ENCODE data around the gene CEMIP2.

CEMIP2 gene

DNA sequence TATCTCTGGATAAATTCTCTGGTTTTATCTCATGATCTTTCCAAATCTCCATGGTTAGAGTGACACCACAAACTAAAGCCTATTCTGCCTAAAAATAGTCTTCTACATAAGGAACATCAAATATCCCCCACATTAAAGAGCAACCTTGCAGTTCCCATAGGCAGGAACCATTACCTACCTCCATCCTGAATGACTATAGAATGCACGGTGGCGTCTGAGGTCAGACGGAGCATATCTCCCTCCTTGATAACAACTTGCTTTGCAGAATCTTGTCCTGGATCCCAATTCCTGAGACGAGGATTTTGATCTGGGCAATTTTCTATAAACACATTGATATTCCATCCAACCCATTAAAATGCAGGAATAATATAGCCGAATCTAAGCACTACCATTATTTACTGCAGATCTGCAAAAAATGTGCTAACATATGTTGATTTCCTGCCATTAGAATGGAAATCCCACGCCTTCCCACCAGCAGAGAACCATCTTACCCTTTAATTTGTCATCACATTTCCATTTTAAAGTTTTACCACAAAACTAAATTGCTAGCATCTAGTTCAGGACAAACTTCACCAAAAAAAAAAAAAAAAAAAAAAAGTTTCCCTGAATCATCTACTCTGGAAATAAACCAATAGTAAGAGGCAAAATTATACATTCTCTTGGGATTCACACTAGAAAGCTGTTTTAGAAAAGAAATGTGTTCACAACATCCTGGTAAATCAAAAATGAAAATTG, 22.1 kb downstream of the CEMIP2 start:
- DNase-seq (ENCODE audit: low read depth), result no peak

DNA sequence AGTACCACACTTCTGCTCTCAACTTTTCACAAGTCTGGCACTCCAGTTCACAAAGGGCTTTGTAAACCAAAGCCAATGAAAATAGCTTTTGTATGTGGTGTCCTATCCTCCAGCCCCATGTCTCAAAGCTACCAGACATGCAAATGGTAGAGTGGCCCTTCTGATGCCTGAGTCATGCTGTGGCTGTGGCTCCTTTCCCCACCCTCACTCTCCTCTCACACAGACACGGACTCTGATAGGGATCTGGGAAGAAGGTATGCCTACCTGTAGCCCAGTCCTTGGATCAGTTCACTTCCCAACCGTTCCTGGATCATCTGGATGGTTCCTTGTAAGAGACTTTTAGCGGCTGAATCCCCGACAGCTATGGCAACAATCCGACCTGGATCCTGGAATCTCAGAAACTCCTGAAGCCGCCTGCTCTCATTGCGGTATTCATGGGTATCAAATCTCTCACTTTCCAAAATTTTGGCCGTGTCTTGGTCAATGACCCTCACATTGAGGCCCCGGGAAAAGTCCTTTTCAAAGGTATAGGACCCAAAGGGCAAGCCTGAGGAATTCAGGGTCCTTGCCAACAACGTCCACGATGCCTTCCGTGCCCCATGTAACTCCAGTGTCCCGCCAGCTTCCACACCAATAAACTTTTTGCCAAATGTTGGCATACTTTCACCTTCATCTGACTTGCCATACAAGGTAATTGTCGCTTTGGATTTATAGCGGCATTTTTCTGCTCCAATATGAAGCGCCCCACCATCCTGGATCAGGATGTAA, 23.4 kb downstream of the CEMIP2 start:
- DNase-seq (ENCODE audit: low read depth), result no peak

DNA sequence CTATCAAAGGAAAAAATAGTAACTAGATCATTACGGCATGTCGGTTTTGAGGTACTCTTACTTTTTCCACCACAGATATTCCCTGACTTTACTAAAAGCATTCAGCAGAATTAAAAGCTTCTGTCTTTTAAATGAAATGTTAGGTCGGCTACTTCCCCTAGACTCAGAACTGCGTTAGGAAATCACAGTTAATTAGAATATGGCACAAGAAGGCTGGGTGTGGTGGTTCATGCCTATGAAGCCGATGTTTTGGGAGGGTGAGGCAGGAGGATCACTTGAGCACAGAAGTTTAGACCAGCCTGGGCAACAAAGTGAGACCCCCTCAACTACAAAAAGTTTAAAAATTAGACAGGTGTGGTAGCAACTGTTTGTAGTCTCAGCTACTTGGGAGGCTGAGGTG, 24.4 kb downstream of the CEMIP2 start:
- no peak for DNase-seq (ENCODE audit: low read depth)

DNA sequence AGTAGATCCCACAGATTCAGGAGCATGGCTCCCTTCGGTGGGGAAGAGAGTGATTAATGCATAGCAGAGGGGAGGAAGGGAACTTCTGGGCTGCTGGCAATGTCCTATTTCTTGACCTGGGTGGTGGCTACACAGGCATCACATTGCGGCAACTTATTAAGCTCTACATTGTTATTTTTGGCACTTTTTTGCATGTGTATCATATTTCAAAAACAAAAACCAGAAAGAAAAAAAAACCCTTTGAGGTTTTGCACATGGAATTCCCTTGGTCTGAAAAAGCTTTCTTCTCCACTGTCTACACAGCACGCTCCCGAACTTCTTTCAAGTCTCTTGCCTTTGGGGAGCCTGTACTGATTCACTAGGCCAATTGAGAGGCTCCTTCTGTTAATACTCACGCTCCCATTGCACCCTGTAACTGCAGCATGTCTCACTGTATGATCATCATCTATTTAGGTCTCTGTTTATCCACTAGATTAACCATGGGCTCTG, 25.1 kb downstream of the CEMIP2 start:
- no peak for DNase-seq (ENCODE audit: low read depth)

DNA sequence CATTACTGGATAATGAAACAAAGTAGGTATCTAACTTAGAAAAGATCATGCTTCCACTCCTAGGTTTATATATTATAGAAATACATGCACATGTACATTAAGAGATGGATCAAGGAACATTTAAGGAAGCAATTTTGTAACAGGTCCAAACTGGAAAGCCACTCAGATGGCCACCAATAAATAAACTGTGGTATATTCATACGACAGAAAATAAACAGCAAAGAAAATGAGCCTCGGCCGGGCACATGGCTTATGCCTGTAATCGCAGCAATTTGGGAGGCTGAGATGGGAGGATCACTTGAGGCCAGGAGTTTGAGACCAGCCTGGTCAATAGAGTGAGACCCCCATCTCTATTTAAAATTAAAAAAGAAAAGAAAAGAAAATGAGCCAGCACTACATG, 25.6 kb downstream of the CEMIP2 start:
- no peak for DNase-seq (ENCODE audit: low read depth)

DNA sequence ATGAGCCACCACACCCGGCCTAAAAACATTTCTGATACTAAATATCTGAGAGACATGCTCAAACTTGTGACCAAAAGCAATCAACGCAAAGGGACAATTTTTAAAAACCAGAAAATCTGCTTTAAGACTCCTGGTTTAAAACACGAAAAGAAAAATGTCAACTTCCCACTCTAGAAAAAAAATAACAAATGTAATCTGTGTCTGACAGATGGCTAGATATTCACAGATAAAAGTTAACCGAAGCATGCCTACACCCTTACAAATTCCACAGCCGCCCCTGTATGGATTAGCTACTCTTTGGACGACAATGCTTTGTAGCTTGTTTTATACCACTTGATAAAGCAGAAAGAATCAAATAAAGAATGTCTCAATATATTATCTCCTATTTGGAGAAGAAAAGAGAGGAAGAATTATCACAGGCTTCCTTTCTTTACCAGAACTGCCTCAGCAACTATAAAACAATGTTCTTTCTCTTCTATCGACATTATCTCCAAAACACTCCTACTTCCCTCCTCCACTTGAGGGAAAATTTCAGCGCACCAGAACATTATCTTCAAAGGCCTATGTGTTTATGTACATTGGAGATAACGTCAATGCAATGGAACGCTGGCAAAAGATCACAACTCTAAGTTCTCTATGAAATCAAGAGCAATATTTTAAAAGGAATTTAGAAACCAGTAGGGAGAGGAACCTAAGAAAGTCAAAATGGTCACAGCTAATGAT, 26.2 kb downstream of the CEMIP2 start:
- no peak for DNase-seq (ENCODE audit: low read depth)

DNA sequence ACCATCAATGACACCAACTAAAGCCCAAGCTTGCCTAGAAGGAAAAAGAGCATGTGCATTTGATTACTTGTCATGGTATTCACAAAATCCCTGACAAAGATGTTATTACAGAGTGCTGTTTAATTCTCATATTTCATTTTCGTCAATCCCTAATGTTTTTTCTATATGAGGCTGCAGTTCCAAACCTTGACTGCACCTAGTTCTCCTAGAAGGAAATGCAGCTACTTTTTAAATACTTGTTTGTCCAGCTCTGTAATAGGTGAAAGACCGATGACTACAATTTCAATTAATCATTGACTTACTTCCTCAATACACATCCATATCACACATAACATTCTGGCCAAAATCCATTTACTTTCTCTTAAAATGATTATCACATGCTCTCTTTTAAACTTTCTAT, 28.1 kb downstream of the CEMIP2 start:
- DNase-seq (ENCODE audit: low read depth), result no peak

DNA sequence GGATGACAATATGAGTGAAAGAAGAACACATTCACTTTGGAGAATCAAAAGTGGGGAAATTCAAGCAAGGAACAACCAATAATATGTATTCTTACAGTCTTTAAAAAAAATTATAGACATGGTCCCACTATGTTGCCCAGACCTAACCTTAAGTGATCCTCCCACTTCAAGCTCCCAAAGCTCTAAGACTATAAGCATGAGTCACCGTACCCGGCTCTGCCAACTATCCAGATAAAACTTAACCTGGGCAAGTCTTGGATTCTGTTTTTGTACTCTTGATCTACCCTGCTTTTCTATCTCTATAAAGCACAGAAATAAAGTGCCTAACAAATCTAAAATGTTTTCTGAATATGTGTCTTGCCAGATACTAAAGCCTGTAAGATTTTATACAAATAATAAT, 30.9 kb downstream of the CEMIP2 start:
- peak; percentile 36 for DNase-seq (ENCODE audit: low read depth)

DNA sequence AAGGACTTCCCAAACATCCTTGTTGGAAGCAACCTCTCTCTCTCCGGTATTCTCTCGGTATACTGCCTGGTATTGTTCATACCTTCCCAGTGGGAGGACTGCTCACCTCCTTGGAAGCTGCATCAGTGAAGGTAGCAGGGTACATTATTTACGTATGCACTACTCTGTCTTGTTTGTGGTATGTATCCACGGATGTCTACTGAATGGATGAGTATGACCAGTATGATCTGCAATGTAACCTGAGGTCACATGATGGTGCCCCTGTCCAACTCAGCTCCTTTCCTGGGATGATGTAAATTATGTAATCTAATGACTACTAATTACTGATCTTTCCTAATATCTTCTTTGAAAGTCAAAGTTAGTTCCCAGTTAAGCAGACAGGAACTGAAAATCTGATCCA, 32.1 kb downstream of the CEMIP2 start:
- DNase-seq (ENCODE audit: low read depth), result no peak

DNA sequence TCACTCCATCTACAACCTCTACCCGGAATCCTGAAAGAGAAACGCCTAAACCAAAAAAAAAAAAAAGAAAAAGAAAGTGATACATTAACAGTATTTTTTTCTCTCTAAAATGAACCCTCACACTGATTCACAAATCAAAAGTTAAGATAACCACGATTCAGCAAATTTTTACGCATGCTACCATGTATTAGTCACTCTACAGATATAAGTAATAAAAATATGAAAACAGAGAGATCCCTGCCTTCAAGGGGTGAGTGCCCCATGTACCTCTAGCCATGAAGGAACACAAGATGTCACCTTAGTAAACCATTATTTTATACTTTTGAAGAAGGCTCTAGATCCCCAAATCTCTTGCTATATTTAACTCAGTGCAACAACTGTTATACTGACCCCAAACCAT, 33.4 kb downstream of the CEMIP2 start:
- peak; percentile 53 for DNase-seq (ENCODE audit: low read depth)

DNA sequence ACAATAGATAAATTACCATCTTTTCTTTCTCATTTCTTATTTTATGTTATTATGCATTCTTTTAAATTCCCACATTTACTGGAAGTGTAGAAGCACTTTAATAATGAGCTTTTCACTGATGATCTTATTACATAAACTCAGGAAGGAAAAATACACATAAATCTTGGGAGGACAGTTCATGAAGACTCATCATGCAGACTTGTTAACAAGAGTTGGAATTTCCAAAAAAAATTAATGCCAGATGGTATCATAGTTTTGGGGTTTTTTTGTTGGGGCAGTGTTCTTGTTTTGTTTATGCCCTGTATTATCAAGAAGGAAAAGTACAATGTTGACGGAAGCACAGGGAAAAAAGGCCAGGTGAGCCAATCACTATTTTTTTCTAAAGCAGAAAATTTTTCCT, 35.1 kb downstream of the CEMIP2 start:
- no peak for DNase-seq (ENCODE audit: low read depth)

DNA sequence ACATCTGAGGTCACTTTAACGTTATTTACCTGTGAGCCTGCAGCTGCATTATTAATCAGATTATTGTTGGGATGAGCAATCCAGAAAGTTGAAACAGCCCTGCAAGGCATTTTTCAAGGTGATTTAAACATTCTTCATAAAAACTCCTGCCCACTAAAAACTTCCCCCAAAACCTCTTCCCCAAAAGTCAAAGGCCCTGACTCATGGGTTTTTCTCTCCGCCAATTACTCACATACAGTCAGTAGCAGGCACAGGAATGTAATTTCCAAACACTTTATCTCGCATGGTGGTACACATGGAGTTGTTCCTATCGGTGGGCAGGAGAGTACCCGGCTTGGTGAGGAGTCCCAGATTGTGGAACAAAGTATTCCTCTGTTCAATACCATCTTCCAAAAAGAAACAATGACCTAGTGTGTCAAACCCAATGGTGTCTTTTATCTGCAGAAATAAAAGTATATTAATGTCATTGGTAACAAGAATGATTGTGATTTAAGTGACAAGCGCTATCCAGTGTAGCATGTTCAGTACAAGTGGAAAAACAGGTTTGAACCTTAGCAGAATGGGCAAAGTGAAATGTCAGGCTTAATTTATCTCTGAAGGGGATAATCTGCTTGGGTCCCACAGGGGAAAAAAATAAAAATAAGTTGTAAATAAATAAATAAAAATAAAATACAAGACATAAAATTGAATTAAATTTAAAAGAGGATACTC, 38.3 kb downstream of the CEMIP2 start:
- DNase-seq (ENCODE audit: low read depth), result peak; percentile 50

DNA sequence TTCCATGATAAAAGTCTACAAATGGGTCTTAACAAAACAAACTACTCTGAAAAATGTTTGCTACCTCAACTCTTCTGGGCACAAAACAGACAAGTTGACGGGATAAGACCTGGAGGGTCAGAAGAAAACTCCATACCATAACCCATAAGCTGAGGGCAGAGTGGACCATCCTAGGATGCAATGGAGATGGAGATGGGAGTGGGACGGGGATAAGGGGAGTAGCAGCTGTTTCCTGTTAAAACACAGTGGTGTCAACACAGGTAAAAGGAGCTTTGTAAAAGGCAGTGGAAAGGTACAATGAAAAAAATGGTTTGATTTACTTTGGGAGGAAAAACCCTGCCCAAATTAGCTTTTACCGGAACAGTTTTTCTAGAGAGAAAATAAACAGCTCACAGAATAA, 41.6 kb downstream of the CEMIP2 start:
- no peak for DNase-seq (ENCODE audit: low read depth)

DNA sequence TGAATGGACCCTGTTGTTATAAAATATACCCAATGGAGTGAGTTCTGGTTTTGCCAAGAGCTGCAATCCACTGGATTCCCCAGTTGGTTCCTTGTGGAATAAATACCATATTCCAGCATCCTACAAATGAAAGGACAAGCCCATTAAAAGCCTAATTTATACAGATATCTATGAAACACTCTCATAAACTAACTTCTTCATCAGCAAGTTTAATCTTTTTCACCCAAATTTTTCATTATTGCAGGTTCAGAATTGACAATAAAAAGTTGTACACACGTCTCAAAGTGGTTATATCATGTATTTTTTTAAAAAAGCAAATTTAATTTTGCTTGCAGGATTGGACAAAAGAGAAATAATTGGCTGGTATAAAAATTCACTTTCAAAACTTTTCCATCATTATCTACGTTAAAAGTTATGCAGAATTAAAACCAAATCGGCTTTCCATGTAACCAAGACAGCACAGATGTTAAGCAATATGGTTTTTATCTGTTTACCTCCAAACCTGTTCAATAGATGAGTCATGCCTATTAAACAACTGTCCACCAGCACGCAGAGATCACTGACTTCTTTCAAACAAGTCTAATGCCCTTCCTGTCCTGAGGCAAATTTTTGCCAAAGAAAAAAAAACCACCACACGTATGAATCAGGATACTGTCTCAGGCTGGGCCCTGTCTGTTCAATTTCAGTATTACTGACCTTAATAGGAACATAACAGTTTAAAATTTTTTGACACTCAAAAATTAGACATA, 42.5 kb downstream of the CEMIP2 start:
- peak; percentile 96 for DNase-seq (ENCODE audit: low read depth)

DNA sequence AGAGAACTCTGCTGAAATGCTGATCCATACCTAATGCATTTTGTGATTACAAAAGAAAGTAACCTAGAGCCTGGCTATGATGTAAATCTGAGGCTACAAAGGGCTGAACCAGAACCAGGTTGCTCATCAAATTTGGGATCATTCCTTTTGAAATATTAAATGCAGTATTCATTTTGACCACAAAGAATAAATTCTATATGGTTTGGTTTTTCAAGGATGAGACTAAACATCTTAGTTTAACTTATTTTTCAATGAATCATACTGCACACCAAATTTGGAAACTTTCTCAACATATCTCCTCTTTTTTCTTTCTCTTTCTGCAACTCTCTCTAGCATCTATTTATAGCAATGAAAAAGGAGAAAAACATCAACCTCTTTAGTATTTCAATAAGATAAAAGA, 46.5 kb downstream of the CEMIP2 start:
- DNase-seq (ENCODE audit: low read depth), result peak; percentile 19

DNA sequence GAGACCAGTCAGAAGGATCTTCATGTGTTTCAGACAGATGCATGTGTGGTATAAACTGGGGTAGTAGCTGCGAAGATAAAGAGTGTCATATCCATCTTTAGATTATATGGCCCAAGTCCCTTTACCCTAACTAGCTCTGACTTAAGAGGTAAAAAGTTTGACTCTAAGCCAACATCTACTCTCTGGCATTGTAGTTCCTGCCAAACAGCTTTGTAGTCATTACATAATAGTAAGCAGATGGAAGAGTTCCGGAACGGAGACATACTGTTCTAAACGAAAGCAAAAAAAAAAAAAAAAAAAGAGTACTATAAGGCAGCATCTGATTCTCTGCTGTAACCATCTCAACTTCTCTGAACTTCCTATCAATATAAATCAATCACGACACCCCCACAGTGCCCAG, 48.8 kb downstream of the CEMIP2 start:
- no peak for DNase-seq (ENCODE audit: low read depth)

DNA sequence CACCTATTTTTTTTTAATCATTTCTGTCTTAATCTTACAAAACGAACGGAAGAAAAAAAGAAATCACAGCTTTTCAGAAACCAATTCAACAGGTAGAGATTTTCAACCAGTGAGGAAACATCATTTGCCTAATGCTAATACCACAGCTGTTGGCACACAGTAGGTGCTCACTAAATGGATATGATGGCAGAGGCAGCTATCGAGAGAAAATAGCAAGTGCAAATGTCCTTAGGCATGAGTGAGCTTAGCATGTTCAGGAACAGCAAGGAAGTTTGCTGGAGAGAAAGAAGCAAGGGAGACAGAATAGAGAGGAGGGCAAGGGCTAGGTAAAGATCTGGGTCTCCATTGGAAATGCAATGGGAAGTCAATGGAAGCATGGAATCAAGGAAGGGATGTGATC, 49.2 kb downstream of the CEMIP2 start:
- DNase-seq (ENCODE audit: low read depth), result no peak

DNA sequence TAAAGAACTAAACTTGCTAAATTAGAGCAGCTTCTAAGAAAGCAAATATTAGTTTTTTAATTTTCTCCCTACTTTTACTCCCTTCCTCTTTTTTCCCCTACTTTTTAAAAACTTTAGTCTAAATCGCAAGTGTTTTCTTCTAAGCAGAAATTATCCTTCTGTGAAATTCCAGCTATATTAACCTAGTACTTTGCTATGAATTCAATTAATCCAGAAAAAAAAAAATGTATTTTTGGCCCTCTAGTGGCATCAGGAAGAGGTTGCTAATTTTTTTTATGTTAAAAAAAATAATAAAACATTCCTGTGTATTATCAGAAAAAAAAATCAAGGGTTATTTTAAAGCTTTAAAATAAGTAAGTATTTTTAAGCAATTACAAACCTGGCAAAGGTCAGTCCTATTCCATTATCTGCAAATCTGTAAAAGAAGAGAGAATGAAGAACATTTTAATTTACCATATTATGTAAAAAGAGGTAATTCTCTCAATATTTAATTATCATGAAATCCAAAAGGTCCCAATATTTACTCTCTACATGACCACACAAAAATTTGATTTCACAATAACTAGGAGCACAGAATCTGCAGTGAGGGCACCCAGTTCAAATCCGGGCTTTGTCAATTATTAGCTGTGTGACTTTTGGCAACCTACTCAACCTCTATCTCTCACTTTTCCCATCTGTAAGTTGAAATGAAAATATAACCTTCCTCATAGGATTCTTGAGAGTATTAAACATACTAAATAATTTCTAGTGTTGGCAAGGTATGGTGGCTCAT, 52.0 kb downstream of the CEMIP2 start:
- DNase-seq (ENCODE audit: low read depth), result peak; percentile 55

DNA sequence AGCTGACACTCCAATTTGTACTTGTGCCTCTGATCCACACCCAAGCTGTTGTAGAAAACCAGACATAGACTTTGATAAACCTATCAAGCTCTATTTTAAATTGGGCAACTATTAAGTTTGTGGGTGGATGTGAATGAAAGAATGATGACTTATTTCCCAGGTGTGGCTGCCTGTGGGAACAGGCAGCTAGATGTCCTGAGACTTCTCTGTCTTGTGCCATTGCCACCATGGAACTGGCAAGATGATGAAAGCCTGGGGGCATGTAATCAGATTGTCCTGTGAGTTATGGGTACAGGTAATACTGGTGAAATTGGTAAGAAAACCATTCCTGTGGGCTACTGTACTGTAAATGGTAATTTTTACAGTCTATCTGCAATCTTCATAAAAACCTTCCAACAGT, 57.5 kb downstream of the CEMIP2 start:
- DNase-seq (ENCODE audit: low read depth), result no peak

DNA sequence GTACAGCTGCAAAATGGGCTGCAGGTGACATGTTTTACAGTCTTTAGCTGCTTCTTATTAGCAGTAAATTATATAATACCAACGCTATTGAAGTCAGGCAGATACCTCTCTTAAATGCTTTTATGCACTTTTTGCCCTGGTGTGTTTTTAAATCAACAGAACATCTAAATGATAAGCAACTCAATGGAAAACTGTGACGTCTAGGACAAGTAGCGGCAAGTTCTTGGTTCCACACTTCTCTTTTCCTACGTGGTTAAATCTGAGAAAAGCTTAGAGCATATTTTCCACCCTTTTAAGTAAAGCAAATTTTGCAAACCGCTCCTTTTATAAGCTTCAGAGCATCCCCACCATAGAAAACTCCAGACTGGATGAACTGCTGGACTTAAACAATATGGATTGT, 58.1 kb downstream of the CEMIP2 start:
- no peak for DNase-seq (ENCODE audit: low read depth)

DNA sequence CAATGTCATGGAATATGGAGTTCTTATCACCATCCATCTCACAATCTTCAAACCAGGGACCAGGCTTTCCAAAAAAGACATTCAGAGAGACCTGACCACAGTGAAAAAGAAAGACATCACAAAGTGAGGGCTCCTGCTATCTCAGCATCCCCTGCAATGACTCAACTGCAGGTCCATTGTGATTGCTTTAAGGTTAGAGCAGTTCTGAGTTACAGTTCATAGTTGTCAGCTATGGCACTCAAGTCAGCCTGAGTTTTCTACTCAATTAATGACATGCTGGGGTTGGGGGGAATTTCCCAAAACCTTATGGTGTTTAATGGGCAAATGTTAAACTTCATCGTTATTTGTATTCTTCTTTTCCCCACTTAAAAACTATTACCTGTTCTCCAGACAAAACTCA, 58.9 kb downstream of the CEMIP2 start:
- DNase-seq (ENCODE audit: low read depth), result no peak

Data from ELR (cell line).